Measurements from ENCODE around the gene SPOP.

Gene SPOP

GRCh38 chr17:49640556-49640955, 37.3 kb downstream of the SPOP start (continued):
- TF ChIP-seq ZSCAN5A (tag by site-specific recombination; IDR thresholded peaks at IDR 0.05) (no peak), ZNF426 (tag by site-specific recombination; IDR thresholded peaks at IDR 0.05) (no peak), AEBP2 (tag by site-specific recombination; IDR thresholded peaks at IDR 0.05; ENCODE audit: borderline replicate concordance) (no peak), SALL2 (tag by site-specific recombination; IDR thresholded peaks at IDR 0.05; ENCODE audit: borderline replicate concordance) (no peak), OSR2 (tag by site-specific recombination; IDR thresholded peaks at IDR 0.05) (no peak)

- ChIA-PET CTCF (no interaction called here), POLR2A (no interaction called here)
- Histone ChIP-seq H3K9me3 (ENCODE audit: control insufficient read depth, insufficient read depth, low read depth, low read length) (no peaks in the 10 kb centered on the region), H3K4me3 (ENCODE audit: low read depth, low read length) (no peak overlapping the region), H3K36me3 (ENCODE audit: control insufficient read depth in 2 of 2, insufficient read depth in 1 of 2, low read length in 2 of 2) (peaks cover 0 to 3% of the 10 kb centered on the region in 2 experiments; a peak in 2 of 3 replicates), H3K4me1 (ENCODE audit: control insufficient read depth, insufficient read depth, low read length) (peaks cover 8% of the 10 kb centered on the region; the same call in 1 of the 2 replicates), H3K27ac (ENCODE audit: extremely low read depth, low read depth, low read length) (no peak overlapping the region)
- TF ChIP-seq PRDM10 (tag by site-specific recombination; IDR thresholded peaks at IDR 0.05) (no peak), ZFP41 (tag by site-specific recombination; IDR thresholded peaks at IDR 0.05; ENCODE audit: borderline replicate concordance) (no peak), ZNF184 (tag by site-specific recombination; IDR thresholded peaks at IDR 0.05) (no peak), ZNF518A (tag by site-specific recombination; conservative IDR thresholded peaks at IDR 0.05; ENCODE audit: low read depth) (no peak), ZNF416 (tag by site-specific recombination; IDR thresholded peaks at IDR 0.05) (no peak), ZNF660 (tag by site-specific recombination; IDR thresholded peaks at IDR 0.05) (no peak), HOXD13 (CRISPR knock-in tag; IDR thresholded peaks at IDR 0.05; ENCODE audit: borderline replicate concordance) (no peak), ZNF211 (tag by site-specific recombination; IDR thresholded peaks at IDR 0.05; ENCODE audit: low read depth) (no peak), ZNF423 (tag by site-specific recombination; IDR thresholded peaks at IDR 0.05) (no peak), ZBTB49 (tag by site-specific recombination; IDR thresholded peaks at IDR 0.05; ENCODE audit: low read depth) (no peak), ZNF544 (tag by site-specific recombination; IDR thresholded peaks at IDR 0.05) (no peak), ZNF362 (tag by site-specific recombination; IDR thresholded peaks at IDR 0.05) (no peak), ZNF398 (tag by site-specific recombination; IDR thresholded peaks at IDR 0.05) (no peak)
Measured at GRCh38 chr17:49638818-49639217, 39.1 kb downstream of the SPOP start.
